Sciatic nerve (tissue), 2 donors: ENCODE measurements around the gene TM4SF5. TPM values are rescaled to one million over a fixed set of nuclear protein-coding genes. Genes with fewer than 3 reads are reported as not detected.

Experiments used
- ATAC-seq: fragments of 200-7000 bp; cut with Tn5 transposase; one replicate; pipeline ENCODE4 v1.9.1; 2020; ENCODE audit warnings: mild to moderate bottlenecking, moderate library complexity
- DNase-seq: peaks from one replicate; pipeline ENCODE4 v3.0.0-alpha.2; 2020; ENCODE audit warnings: low spot score
- intact Hi-C: fragments of 100-400 bp; cut with DNase I; formaldehyde crosslinking; loops from one replicate; pipeline ENCODE4 v1.14.2; 2022
- total RNA-seq: library from RNA; stranded (reverse); fragmentation: NEBNext Ultra II Directional; extraction: Animal tissue kit (Norgen Biotek cat#: 25700); gene quantifications from one replicate; pipeline ENCODE4 v1.2.1, GENCODE V29; 2021
- donor health status: DM: no; HTN: no; CAD: no.
- donor health status: DM: no; HTN: no; CAD: no.

The TM4SF5 gene
- total RNA-seq, 1 donor from 2014 or later: not detected

GRCh38 chr17:4743898-4744297 lies 27.8 kb upstream of the TM4SF5 start:
- DNase-seq (no peak), ATAC-seq (no peak)
- intact Hi-C loops: no loop called here

GRCh38 chr17:4744999-4745969 lies 26.4 kb upstream of the TM4SF5 start:
- intact Hi-C loops: no loop called here
- peak; percentile 18 for ATAC-seq
- no peak for DNase-seq

GRCh38 chr17:4747847-4748246 lies 23.8 kb upstream of the TM4SF5 start:
- DNase-seq: no peak
- peak; percentile 78 for ATAC-seq

GRCh38 chr17:4748686-4749085 lies 23.0 kb upstream of the TM4SF5 start:
- DNase-seq: no peak
- intact Hi-C loops: no loop called here
- peak; percentile 74 for ATAC-seq

More at GRCh38 chr17:4747847-4748246, 23.8 kb upstream of the TM4SF5 start:
- intact Hi-C loops: no loop called here

- intact Hi-C loops: no loop called here
- DNase-seq (no peak), ATAC-seq (no peak)
Measured at GRCh38 chr17:4750606-4751005, 21.1 kb upstream of the TM4SF5 start.

- intact Hi-C loops: no loop called here
- ATAC-seq (no peak), DNase-seq (no peak)
Measured at GRCh38 chr17:4751932-4752331, 19.8 kb upstream of the TM4SF5 start.

GRCh38 chr17:4753392-4753791 lies 18.3 kb upstream of the TM4SF5 start:
- no peak for DNase-seq
- intact Hi-C loops: no loop called here
- ATAC-seq: no peak

- DNase-seq (no peak), ATAC-seq (peak; percentile 81)
- intact Hi-C loops: no loop called here
Measured at GRCh38 chr17:4759776-4760236, 11.9 kb upstream of the TM4SF5 start.

GRCh38 chr17:4764595-4764994 lies 7.1 kb upstream of the TM4SF5 start:
- ATAC-seq: peak; percentile 63
- no peak for DNase-seq
- intact Hi-C loops: no loop called here

GRCh38 chr17:4766201-4766600 lies 5.5 kb upstream of the TM4SF5 start:
- intact Hi-C loops: no loop called here
- no peak for DNase-seq
- peak; percentile 68 for ATAC-seq

- intact Hi-C loops: no loop called here
- DNase-seq: no peak
- peak; percentile 70 for ATAC-seq
Measured at GRCh38 chr17:4766723-4767122, 5.0 kb upstream of the TM4SF5 start.

- no peak for ATAC-seq
- intact Hi-C loops: no loop called here
- DNase-seq: no peak
Measured at GRCh38 chr17:4768298-4768697, 3.4 kb upstream of the TM4SF5 start.

- no peak for ATAC-seq
- intact Hi-C loops: no loop called here
Measured at GRCh38 chr17:4769628-4770027, 2.1 kb upstream of the TM4SF5 start.

GRCh38 chr17:4772235-4772613 lies 538 bp downstream of the TM4SF5 start:
- ATAC-seq (no peak), DNase-seq (no peak)
- intact Hi-C loops: no loop called here

More at GRCh38 chr17:4769628-4770027, 2.1 kb upstream of the TM4SF5 start:
- DNase-seq: no peak

- intact Hi-C loops: no loop called here
- DNase-seq (no peak), ATAC-seq (no peak)
Measured at GRCh38 chr17:4777969-4778760, 6.5 kb downstream of the TM4SF5 start.

GRCh38 chr17:4780325-4780955 lies 8.8 kb downstream of the TM4SF5 start:
- intact Hi-C loops: no loop called here
- ATAC-seq: no peak
- DNase-seq: no peak

GRCh38 chr17:4782652-4783051 lies 11.0 kb downstream of the TM4SF5 start:
- ATAC-seq (no peak), DNase-seq (no peak)
- intact Hi-C loops: no loop called here

GRCh38 chr17:4785311-4786105 lies 13.8 kb downstream of the TM4SF5 start:
- peak; percentile 1 for ATAC-seq
- no peak for DNase-seq
- intact Hi-C loops: loop anchor here (5.0 kb wide), 1 partner anchor 107 kb away; no protein-coding TSS in a partner anchor
